Esophagus squamous epithelium (tissue), 5 donors: ENCODE data around the gene RPL37. TPM values are rescaled to one million over a fixed set of nuclear protein-coding genes. Genes with fewer than 3 reads are reported as not detected.

Experiments
- DNase-seq: peaks from one replicate; lab custom pipeline; 2025; lab: John Stamatoyannopoulos, UW
- H3K27ac ChIP-seq, 4 donors: fragments of 200-600 bp; sonication (generic); one replicate each; pipeline ENCODE4 v1.5.1; 2016 to 2019; ENCODE audit warnings: mild to moderate bottlenecking in 1 of 4
- H3K27me3 ChIP-seq, 4 donors: fragments of 200-600 bp; sonication (generic); 1 replicate in 3 of 4; 2 replicates in 1 of 4; pipeline versions ENCODE4 v1.5.1 to v1.6.0; 2017 to 2021; ENCODE audit warnings: antibody characterized with exemption in 1 of 4
- H3K36me3 ChIP-seq, 3 donors: fragments of 200-600 bp; sonication (generic); one replicate each; pipeline ENCODE4 v1.5.1; 2016 to 2019
- H3K4me1 ChIP-seq, 3 donors: fragments of 200-600 bp; sonication (generic); one replicate each; pipeline ENCODE4 v1.5.1; 2017 to 2019
- H3K4me3 ChIP-seq, 4 donors: fragments of 200-600 bp; sonication (generic); 1 replicate in 3 of 4; 2 replicates in 1 of 4; pipeline ENCODE4 v1.5.1; 2016 to 2019; ENCODE audit warnings: mild to moderate bottlenecking in 2 of 4, moderate library complexity in 1 of 4
- H3K9me3 ChIP-seq, 3 donors: fragments of 200-600 bp; sonication (generic); one replicate each; pipeline ENCODE4 v1.5.1; 2016 to 2019
- CTCF ChIP-seq, 6 experiments: fragments of 450-650 bp in 4 of 6; fragments of 200-600 bp in 2 of 6; sonication (generic) in 2 of 6; IDR thresholded peaks; one replicate each; pipeline ENCODE4 v1.5.1; 2016 to 2019; ENCODE audit warnings: antibody characterized with exemption in 6 of 6, mild to moderate bottlenecking in 4 of 6, moderate library complexity in 4 of 6
- POLR2A ChIP-seq, 4 donors: fragments of 450-650 bp; IDR thresholded peaks; one replicate each; pipeline ENCODE4 v1.6.1; 2017; ENCODE audit warnings: antibody characterized with exemption in 4 of 4, mild to moderate bottlenecking in 4 of 4, moderate library complexity in 3 of 4
- WGBS, 2 donors: methylation state at CpG; one replicate each; pipeline ENCODE4 v1.1.5; 2018; 5-methylcytosine and 5-hydroxymethylcytosine counted together
- intact Hi-C: fragments of 100-400 bp; cut with DNase I; formaldehyde crosslinking; loops from one replicate; pipeline ENCODE4 v1.15.0; 2022
- total RNA-seq, 4 donors: library from RNA; depleted of rRNA; stranded (reverse); fragments of >200 nt; gene quantifications; one replicate each; pipeline ENCODE4 v1.1.0, GENCODE V29; 2016
- donor health status: DM: yes; HTN: yes; CAD: no.

RPL37 gene
- total RNA-seq, 4 donors from 2014 or later: 79.6 to 183 (median 88.2) TPM

DNA sequence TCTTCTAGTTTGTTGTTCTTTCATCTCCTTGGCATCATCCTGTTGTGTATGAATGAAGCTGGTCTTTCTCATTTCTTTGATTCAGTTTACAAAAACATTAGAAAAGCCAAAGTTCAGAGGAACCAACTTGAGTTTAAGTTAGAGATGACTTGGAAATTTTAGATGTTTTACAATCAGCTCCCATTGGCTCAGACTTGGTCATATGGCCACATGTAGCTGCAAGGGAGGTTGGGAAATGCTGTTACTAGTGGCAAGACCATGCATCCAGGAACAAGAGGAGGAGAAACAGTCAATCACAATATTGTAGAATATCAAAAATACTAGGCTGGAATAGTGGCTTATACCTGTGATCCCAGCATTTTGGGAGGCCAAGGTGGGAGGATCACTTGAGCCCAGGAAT lies 25.7 kb upstream of the RPL37 start:
- no peak for DNase-seq
- H3K27ac ChIP-seq: no peak overlapping the region
- H3K27me3 ChIP-seq: no peaks in the 10 kb centered on the region
- H3K4me1 ChIP-seq: no peaks in the 10 kb centered on the region
- H3K36me3 ChIP-seq: no peaks in the 10 kb centered on the region
- no peak for TF ChIP-seq CTCF (IDR thresholded peaks at IDR 0.05)
- no peak for TF ChIP-seq POLR2A (IDR thresholded peaks at IDR 0.05)
- intact Hi-C loops: no loop called here
- no peak overlapping the region for H3K4me3 ChIP-seq
- H3K9me3 ChIP-seq: no peaks in the 10 kb centered on the region

DNA sequence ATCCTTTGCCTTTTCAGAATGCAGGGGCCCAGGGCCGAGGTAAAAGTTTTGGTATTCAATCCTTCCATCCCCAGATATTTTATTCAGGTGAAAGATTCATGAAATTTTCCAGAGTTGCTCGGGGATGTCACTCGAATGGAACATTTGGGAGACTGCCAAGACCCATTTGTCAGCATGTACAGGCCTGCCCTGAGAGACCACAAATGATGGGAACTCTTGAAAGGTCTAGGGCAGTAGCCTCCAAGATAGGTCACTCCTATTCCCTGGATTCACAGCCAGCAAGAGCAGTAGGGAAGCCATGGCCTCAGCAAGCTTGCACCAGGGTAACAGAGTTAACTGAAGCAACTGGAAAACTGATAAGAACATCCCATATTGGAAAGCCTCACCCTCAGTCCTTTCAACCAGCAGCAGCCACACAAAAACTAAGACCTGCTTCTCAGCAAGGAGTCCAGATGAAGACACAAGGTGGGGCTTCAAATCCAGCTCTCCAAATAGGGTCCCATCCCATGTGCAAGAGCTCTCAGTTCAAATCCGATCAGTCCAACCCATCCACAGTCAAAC lies 18.7 kb upstream of the RPL37 start:
- intact Hi-C loops: no loop called here
- Histone ChIP-seq H3K9me3 (no peaks in the 10 kb centered on the region), H3K27ac (no peak overlapping the region), H3K4me1 (no peaks in the 10 kb centered on the region), H3K36me3 (peaks cover 0 to 54% (median 8%) of the 10 kb centered on the region in 3 donors), H3K27me3 (no peaks in the 10 kb centered on the region), H3K4me3 (no peak overlapping the region)
- no peak for DNase-seq
- TF ChIP-seq POLR2A (IDR thresholded peaks at IDR 0.05): no peak
- TF ChIP-seq CTCF (IDR thresholded peaks at IDR 0.05): no peak
- 60 to 63% methylated on average over 4 of the region's 4 CpGs for WGBS, 2 donors

DNA sequence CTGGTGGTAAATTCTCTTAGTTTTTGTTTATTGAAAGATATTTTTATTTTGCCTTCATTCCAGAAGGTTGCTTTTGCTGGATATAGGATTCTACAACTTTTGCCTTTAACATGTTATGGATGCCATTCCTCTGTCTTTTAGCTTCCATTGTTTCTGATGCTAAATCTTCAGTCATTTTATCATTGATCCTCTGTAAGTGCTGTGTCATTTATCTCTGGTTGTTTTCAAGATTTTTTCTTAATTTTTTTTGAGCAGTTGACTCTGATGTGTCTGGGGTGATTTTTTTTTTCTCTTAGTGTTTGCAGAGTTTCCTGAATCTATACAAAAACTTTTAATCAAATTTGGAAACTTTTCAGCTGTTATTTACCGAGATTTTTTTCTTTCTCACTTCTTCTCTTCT lies 12.5 kb upstream of the RPL37 start:
- 87 to 100% methylated on average over 1 of the region's 1 CpG for WGBS, 2 donors
- intact Hi-C loops: no loop called here

DNA sequence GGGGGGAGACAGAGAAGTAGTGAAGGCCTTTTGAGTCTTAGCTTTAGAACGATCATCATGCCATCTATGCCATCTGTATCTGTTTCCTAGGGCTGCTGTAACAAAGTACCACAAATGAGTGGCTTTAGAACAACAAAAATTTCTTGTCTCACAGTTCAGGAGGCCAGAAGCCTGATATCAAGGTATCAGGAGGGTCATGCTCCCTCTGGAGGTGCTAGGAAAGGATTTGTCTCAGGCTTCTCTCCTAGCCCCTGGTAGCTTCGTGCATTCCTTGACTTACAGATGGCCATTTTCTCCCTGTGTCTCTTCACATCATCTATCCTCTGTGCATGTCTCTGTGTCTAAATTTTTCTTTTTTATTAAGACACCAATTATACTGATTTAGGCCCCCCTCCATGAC lies 11.3 kb upstream of the RPL37 start:
- Histone ChIP-seq H3K9me3 (no peaks in the 10 kb centered on the region), H3K27me3 (no peaks in the 10 kb centered on the region), H3K4me3 (no peak overlapping the region), H3K27ac (no peak overlapping the region), H3K36me3 (peaks cover 0 to 49% (median 0%) of the 10 kb centered on the region in 3 donors), H3K4me1 (peaks cover 5 to 20% (median 8%) of the 10 kb centered on the region in 3 donors)
- WGBS, 2 donors: 93 to 96% methylated on average over 2 of the region's 2 CpGs
- TF ChIP-seq CTCF (IDR thresholded peaks at IDR 0.05) (no peak), POLR2A (IDR thresholded peaks at IDR 0.05) (no peak)
- intact Hi-C loops: no loop called here
- no peak for DNase-seq

More for the DNA sequence above, 12.5 kb upstream of the RPL37 start:
- no peaks in the 10 kb centered on the region for H3K9me3 ChIP-seq
- H3K4me1 ChIP-seq: peaks cover 5 to 14% (median 8%) of the 10 kb centered on the region in 3 donors
- H3K4me3 ChIP-seq: no peak overlapping the region
- DNase-seq: no peak
- H3K27ac ChIP-seq: no peak overlapping the region
- H3K36me3 ChIP-seq: peaks cover 0 to 60% (median 4%) of the 10 kb centered on the region in 3 donors
- no peaks in the 10 kb centered on the region for H3K27me3 ChIP-seq
- TF ChIP-seq POLR2A (IDR thresholded peaks at IDR 0.05): no peak
- no peak for TF ChIP-seq CTCF (IDR thresholded peaks at IDR 0.05)

GRCh38 chr5:40844565-40844964 lies 9.5 kb upstream of the RPL37 start:
- Histone ChIP-seq H3K9me3 (no peaks in the 10 kb centered on the region), H3K27ac (no peak overlapping the region), H3K4me3 (no peak overlapping the region), H3K4me1 (peaks cover 5 to 27% (median 8%) of the 10 kb centered on the region in 3 donors), H3K27me3 (no peaks in the 10 kb centered on the region), H3K36me3 (peaks cover 0 to 40% (median 0%) of the 10 kb centered on the region in 3 donors)
- no peak for DNase-seq
- TF ChIP-seq CTCF (IDR thresholded peaks at IDR 0.05): no peak
- no peak for TF ChIP-seq POLR2A (IDR thresholded peaks at IDR 0.05)
- 91 to 95% methylated on average over 2 to 4 of the region's 4 CpGs for WGBS, 2 donors
- intact Hi-C loops: no loop called here
